H1 (cell line): ENCODE results near the gene CD4. TPM values are rescaled to one million over a fixed set of nuclear protein-coding genes. Genes with fewer than 3 reads are reported as not detected.

Source experiments
- CTCF ChIA-PET: fragments of 300-600 bp; sonication (Branson Sonifier 250); formaldehyde crosslinking; loops from one replicate; lab custom pipeline; 2021; ENCODE audit not compliant: partially characterized antibody; lab: Charles Lee
- POLR2A ChIA-PET: fragments of 300-600 bp; sonication (Branson Sonifier 250); formaldehyde crosslinking; loops from one replicate; lab custom pipeline; 2021; ENCODE audit warnings: inconsistent platforms; ENCODE audit not compliant: partially characterized antibody; lab: Charles Lee
- DNase-seq, 2 experiments: peaks; one replicate each; pipeline versions ENCODE4 v3.0.0 to v3.0.0-alpha.2; 2010 to 2022; ENCODE audit warnings: low spot score in 2 of 2, low read depth in 1 of 2, mixed read lengths in 1 of 2
- FAIRE-seq: peaks from 2 replicates; lab custom pipeline; 2011; peaks lifted over from hg19 to GRCh38; lab: Jason Lieb, UNC
- H2AFZ ChIP-seq: 2 replicates; pipeline ENCODE4 v1.8.1; 2012; ENCODE audit warnings: low read length, inconsistent platforms
- H2AK5ac ChIP-seq: 2 replicates; pipeline ENCODE4 v1.6.1; 2013; ENCODE audit warnings: low read depth, low read length
- H2BK120ac ChIP-seq: replicated peaks from 2 replicates; pipeline ENCODE3; 2013; ENCODE audit warnings: low read depth, low read length, inconsistent platforms
- H2BK12ac ChIP-seq: 2 replicates; pipeline ENCODE4 v1.6.1; 2013; ENCODE audit warnings: low read depth, low read length
- H2BK15ac ChIP-seq: 2 replicates; pipeline ENCODE4 v1.6.1; 2013; ENCODE audit warnings: low read length
- H2BK20ac ChIP-seq: 2 replicates; pipeline ENCODE4 v1.6.1; 2013; ENCODE audit warnings: low read length
- H2BK5ac ChIP-seq: 2 replicates; pipeline ENCODE4 v1.6.1; 2013; ENCODE audit warnings: low read depth, low read length
- H3K14ac ChIP-seq: 2 replicates; pipeline ENCODE4 v1.6.1; 2013; ENCODE audit warnings: inconsistent platforms; ENCODE audit not compliant: insufficient read length
- H3K18ac ChIP-seq: 2 replicates; pipeline ENCODE4 v1.6.1; 2013; ENCODE audit warnings: low read length; ENCODE audit errors: extremely low read depth
- H3K23ac ChIP-seq: 2 replicates; pipeline ENCODE4 v1.6.1; 2013; ENCODE audit warnings: inconsistent platforms; ENCODE audit not compliant: insufficient read length
- H3K23me2 ChIP-seq: 2 replicates; pipeline ENCODE4 v1.6.1; 2013; ENCODE audit warnings: low read depth, low read length
- H3K27ac ChIP-seq: 2 replicates; pipeline ENCODE4 v1.6.1; 2011; ENCODE audit warnings: low read depth, low read length, inconsistent platforms
- H3K27me3 ChIP-seq, 4 experiments: replicated peaks in 1 of 4; 1 replicate in 1 of 4; 2 replicates in 3 of 4; pipeline versions ENCODE4 v1.6.1 to v1.8.1; 2011 to 2013; ENCODE audit warnings: low read length in 3 of 4, mild to moderate bottlenecking in 3 of 4, inconsistent platforms in 2 of 4, mixed read lengths in 2 of 4, moderate library complexity in 1 of 4; ENCODE audit not compliant: control insufficient read depth in 3 of 4, insufficient read depth in 3 of 4; ENCODE audit errors: extremely low read depth in 1 of 4
- H3K36me3 ChIP-seq, 4 experiments: 2 replicates each; pipeline versions ENCODE4 v1.6.1 to v1.8.1; 2011 to 2013; ENCODE audit warnings: mild to moderate bottlenecking in 4 of 4, low read length in 3 of 4, moderate library complexity in 2 of 4, control low read depth in 1 of 4, inconsistent platforms in 1 of 4; ENCODE audit not compliant: insufficient read depth in 4 of 4, control insufficient read depth in 2 of 4
- H3K4ac ChIP-seq: replicated peaks from 2 replicates; pipeline ENCODE3; 2013; ENCODE audit warnings: low read length, low read depth, mixed read lengths, inconsistent platforms; ENCODE audit not compliant: insufficient read length
- H3K4me1 ChIP-seq, 4 experiments: replicated peaks in 1 of 4; 1 replicate in 1 of 4; 2 replicates in 3 of 4; pipeline versions ENCODE4 v1.6.1 to v1.8.1; 2011 to 2013; ENCODE audit warnings: low read length in 3 of 4, inconsistent platforms in 2 of 4, mixed read lengths in 1 of 4; ENCODE audit not compliant: insufficient read depth in 4 of 4, control insufficient read depth in 3 of 4
- H3K4me2 ChIP-seq, 2 experiments: 2 replicates each; pipeline versions ENCODE4 v1.6.1 to v1.8.1; 2011 to 2013; ENCODE audit warnings: low read depth in 2 of 2, low read length in 2 of 2, control low read depth in 1 of 2, inconsistent platforms in 1 of 2, mild to moderate bottlenecking in 1 of 2; ENCODE audit not compliant: insufficient read depth in 1 of 2
- H3K4me3 ChIP-seq, 4 experiments: fragments of 200-600, 300-600 bp in 1 of 4; sonication (generic), shearing (Covaris generic), sonication (Bioruptor Twin) in 1 of 4; 2 replicates each; pipeline versions ENCODE4 v1.5.1 to v1.8.1; 2011 to 2016; ENCODE audit warnings: low read length in 4 of 4, low read depth in 3 of 4, control low read depth in 2 of 4, inconsistent platforms in 2 of 4, mild to moderate bottlenecking in 2 of 4, mixed read lengths in 1 of 4, moderate library complexity in 1 of 4; ENCODE audit not compliant: insufficient read depth in 2 of 4; ENCODE audit errors: extremely low read depth in 1 of 4
- H3K56ac ChIP-seq: replicated peaks from 2 replicates; pipeline ENCODE3; 2013; ENCODE audit warnings: low read depth, mild to moderate bottlenecking, mixed read lengths, low read length, inconsistent platforms; ENCODE audit not compliant: insufficient read length
- H3K79me1 ChIP-seq: 2 replicates; pipeline ENCODE4 v1.6.1; 2013; ENCODE audit warnings: low read depth, low read length, control low read depth
- H3K79me2 ChIP-seq, 2 experiments: 2 replicates each; pipeline versions ENCODE4 v1.6.1 to v1.8.1; 2012 to 2013; ENCODE audit warnings: low read length in 2 of 2, mild to moderate bottlenecking in 2 of 2, inconsistent platforms in 1 of 2; ENCODE audit not compliant: insufficient read depth in 2 of 2, control insufficient read depth in 1 of 2
- H3K9ac ChIP-seq, 4 experiments: replicated peaks in 1 of 4; 1 replicate in 1 of 4; 2 replicates in 3 of 4; pipeline versions ENCODE4 v1.6.1 to v1.8.1; 2011 to 2013; ENCODE audit warnings: low read depth in 3 of 4, low read length in 3 of 4, control low read depth in 2 of 4, mild to moderate bottlenecking in 2 of 4, moderate library complexity in 2 of 4, inconsistent platforms in 1 of 4; ENCODE audit errors: extremely low read depth in 1 of 4
- H3K9me3 ChIP-seq, 2 experiments: 2 replicates each; pipeline versions ENCODE4 v1.6.1 to v1.8.1; 2012 to 2013; ENCODE audit warnings: mild to moderate bottlenecking in 2 of 2, moderate library complexity in 2 of 2, control low read depth in 1 of 2, inconsistent platforms in 1 of 2, low read depth in 1 of 2, low read length in 1 of 2, mixed read lengths in 1 of 2; ENCODE audit not compliant: insufficient read depth in 2 of 2
- H4K20me1 ChIP-seq, 2 experiments: replicated peaks in 1 of 2; 2 replicates each; pipeline versions ENCODE3 to v1.8.1; 2011 to 2013; ENCODE audit warnings: inconsistent platforms in 2 of 2, low read length in 2 of 2, mild to moderate bottlenecking in 1 of 2; ENCODE audit not compliant: insufficient read depth in 2 of 2, control insufficient read depth in 1 of 2
- H4K5ac ChIP-seq: 2 replicates; pipeline ENCODE4 v1.6.1; 2013; ENCODE audit warnings: low read length, low read depth, mixed read lengths, inconsistent platforms; ENCODE audit not compliant: insufficient read length
- H4K8ac ChIP-seq: 2 replicates; pipeline ENCODE4 v1.8.0; 2013; ENCODE audit warnings: mild to moderate bottlenecking, moderate library complexity, low read length, inconsistent platforms; ENCODE audit not compliant: insufficient read depth; ENCODE audit errors: extremely low read depth
- H4K91ac ChIP-seq: replicated peaks from 2 replicates; pipeline ENCODE3; 2013; ENCODE audit warnings: low read length, mixed read lengths, inconsistent platforms; ENCODE audit not compliant: insufficient read length
- BRCA1 ChIP-seq: IDR thresholded peaks from 2 replicates; pipeline ENCODE4 v1.6.1; 2012; ENCODE audit warnings: low read depth, low read length, improper control_type of control experiment
- KDM5A ChIP-seq: fragments of 200-600 bp; IDR thresholded peaks from 2 replicates; pipeline ENCODE4 v1.7.1; 2012; ENCODE audit warnings: mild to moderate bottlenecking, low read length, inconsistent platforms, mixed read lengths
- POU5F1 ChIP-seq: IDR thresholded peaks from 2 replicates; pipeline ENCODE4 v1.6.1; 2011; ENCODE audit warnings: low read depth, mild to moderate bottlenecking, low read length, moderate library complexity
- RFX5 ChIP-seq: IDR thresholded peaks from 2 replicates; pipeline ENCODE4 v1.6.1; 2011; ENCODE audit warnings: low read depth, low read length, improper control_type of control experiment, borderline replicate concordance
- SIX5 ChIP-seq: IDR thresholded peaks from 2 replicates; pipeline ENCODE4 v1.6.1; 2011; ENCODE audit warnings: mild to moderate bottlenecking, low read depth, low read length
- SRF ChIP-seq: IDR thresholded peaks from 2 replicates; pipeline ENCODE4 v1.6.1; 2011; ENCODE audit warnings: mild to moderate bottlenecking, low read depth, low read length, moderate library complexity
- TAF1 ChIP-seq: IDR thresholded peaks from 2 replicates; pipeline ENCODE4 v1.6.1; 2011; ENCODE audit warnings: mild to moderate bottlenecking, low read depth, low read length
- YY1 ChIP-seq: IDR thresholded peaks from 2 replicates; pipeline ENCODE4 v1.6.1; 2011; ENCODE audit warnings: low read depth, mild to moderate bottlenecking, low read length
- whole genome bisulfite sequencing, 2 experiments: shearing (Covaris generic) in 1 of 2; methylation state at CpG; one replicate each; pipeline versions ENCODE4 v1.1.6 to v1.1.7; 2013 to 2015; ENCODE audit warnings: low lambda C conversion rate in 2 of 2, mixed read lengths in 2 of 2, inconsistent platforms in 1 of 2, low coverage in 1 of 2, missing lambda C conversion rate in 1 of 2; ENCODE audit not compliant: insufficient replicate concordance in 2 of 2, insufficient coverage in 1 of 2, insufficient read length in 1 of 2; ENCODE audit errors: extremely low coverage in 1 of 2, missing lambda C conversion rate in 1 of 2; 5-methylcytosine and 5-hydroxymethylcytosine counted together
- polyA plus RNA-seq, 7 experiments: library from polyadenylated mRNA; depleted of rRNA in 3 of 7; stranded (reverse) in 5 of 7; unstranded in 2 of 7; fragments of >200 nt in 5 of 7; fragments of 200-250 nt in 2 of 7; gene quantifications; 1 replicate in 5 of 7; 2 replicates in 1 of 7; 4 replicates in 1 of 7; pipeline versions ENCODE4 v1.2.1 to v1.2.3, GENCODE V29; 2011 to 2013; ENCODE audit warnings: missing spikeins in 2 of 7, mixed read lengths in 2 of 7
- total RNA-seq: library from RNA; stranded (reverse); fragmentation: NEBNext Ultra II Directional; extraction: Animal tissue kit (Norgen Biotek cat#: 25700); gene quantifications from 2 replicates; pipeline ENCODE4 v1.2.1, GENCODE V29; 2021
- TF ChIP-seq, protein P1 (sequence below): IDR thresholded peaks from 2 replicates; pipeline ENCODE4 v1.6.1; 2012; ENCODE audit warnings: inconsistent platforms
- TF ChIP-seq, protein P2 (sequence below), 3 experiments: IDR thresholded peaks; 1 replicate in 2 of 3; 2 replicates in 1 of 3; pipeline versions ENCODE4 v1.5.1 to v1.6.1; 2011; ENCODE audit warnings: low read length in 3 of 3, mild to moderate bottlenecking in 3 of 3, inconsistent platforms in 2 of 3, low read depth in 1 of 3, moderate library complexity in 1 of 3; ENCODE audit not compliant: insufficient read depth in 1 of 3; ENCODE audit errors: control extremely low read depth in 1 of 3
- TF ChIP-seq, protein P3 (sequence below): IDR thresholded peaks from 2 replicates; pipeline ENCODE4 v1.6.1; 2011; ENCODE audit warnings: low read depth, mild to moderate bottlenecking, low read length; ENCODE audit not compliant: insufficient read depth

Gene CD4
- total and polyA plus RNA-seq, 2 of the 8 experiments (the other 6 are each of a cell fraction or from before 2014, with no cell fraction given): 3.4 to 5.1 TPM

DNA sequence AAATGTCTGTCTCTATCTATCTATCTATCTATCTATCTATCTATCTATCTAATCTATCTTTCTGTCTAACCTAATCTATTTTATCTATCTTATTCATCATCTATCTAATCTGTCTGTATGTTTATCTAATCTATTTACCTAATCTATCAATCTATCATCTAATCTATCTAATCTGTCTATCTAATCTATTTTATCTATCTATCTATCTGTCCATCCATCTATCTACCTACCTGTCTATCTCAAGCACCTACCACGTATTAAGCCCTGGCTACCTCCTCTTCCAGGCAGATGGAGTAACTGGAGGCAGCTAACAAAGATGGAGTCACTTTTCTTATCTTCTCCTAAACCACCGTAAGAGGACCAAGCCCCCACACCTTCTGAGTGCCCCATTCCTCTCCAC, 5.8 kb downstream of the CD4 start:
- Histone ChIP-seq H3K79me1 (no peaks in the 10 kb centered on the region), H3K18ac (no peak overlapping the region), H3K4me3 (no peak overlapping the region), H4K8ac (no peak overlapping the region), H3K56ac (no peak overlapping the region), H2BK12ac (no peak overlapping the region), H4K91ac (no peak overlapping the region), H3K23ac (no peak overlapping the region), H2AFZ (no peak overlapping the region), H3K4me1 (peaks cover 0 to 3% (median 0%) of the 10 kb centered on the region in 4 experiments; a peak in 3 of 7 replicates), H3K4me2 (no peak overlapping the region), H3K36me3 (no peaks in the 10 kb centered on the region), H2BK120ac (no peak overlapping the region), H3K4ac (no peak overlapping the region), H4K20me1 (no peaks in the 10 kb centered on the region), H4K5ac (no peak overlapping the region), H3K23me2 (no peaks in the 10 kb centered on the region), H3K79me2 (no peaks in the 10 kb centered on the region), H3K27me3 (0 out of 7 replicates have a peak, but pooled peaks cover 0 to 3% (median 0%) of the 10 kb centered on the region in 4 experiments), H3K9ac (no peak overlapping the region), H3K14ac (no peak overlapping the region), H2BK5ac (no peak overlapping the region), H2BK15ac (no peak overlapping the region), H2AK5ac (no peak overlapping the region), H2BK20ac (no peak overlapping the region), H3K27ac (no peak overlapping the region), H3K9me3 (no peaks in the 10 kb centered on the region)
- ChIA-PET POLR2A (interaction anchor here (1.4 kb wide), 1 partner anchor 26 kb away, joined by 5 read pairs; the partner anchor contains the start of gene GPR162), CTCF (interaction anchor here (1.1 to 5.5 kb wide), 5 partner anchors 13 to 41 kb away, joined by 4 to 32 read pairs (median 7); partner anchors contain the start of gene MLF2)
- DNase-seq (no peak), FAIRE-seq (no peak)
- WGBS, 2 experiments: 95% methylated on average over 2 of the region's 2 CpGs; no CpG with 5 or more reads in 1 of the 2 experiments
- TF ChIP-seq POU5F1: no peak
- no peak for TF ChIP-seq RFX5
- no peak for TF ChIP-seq TAF1
- TF ChIP-seq, protein P1, sequence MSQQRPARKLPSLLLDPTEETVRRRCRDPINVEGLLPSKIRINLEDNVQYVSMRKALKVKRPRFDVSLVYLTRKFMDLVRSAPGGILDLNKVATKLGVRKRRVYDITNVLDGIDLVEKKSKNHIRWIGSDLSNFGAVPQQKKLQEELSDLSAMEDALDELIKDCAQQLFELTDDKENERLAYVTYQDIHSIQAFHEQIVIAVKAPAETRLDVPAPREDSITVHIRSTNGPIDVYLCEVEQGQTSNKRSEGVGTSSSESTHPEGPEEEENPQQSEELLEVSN: no peak
- no peak for TF ChIP-seq BRCA1
- no peak for TF ChIP-seq SRF
- TF ChIP-seq, protein P2, sequence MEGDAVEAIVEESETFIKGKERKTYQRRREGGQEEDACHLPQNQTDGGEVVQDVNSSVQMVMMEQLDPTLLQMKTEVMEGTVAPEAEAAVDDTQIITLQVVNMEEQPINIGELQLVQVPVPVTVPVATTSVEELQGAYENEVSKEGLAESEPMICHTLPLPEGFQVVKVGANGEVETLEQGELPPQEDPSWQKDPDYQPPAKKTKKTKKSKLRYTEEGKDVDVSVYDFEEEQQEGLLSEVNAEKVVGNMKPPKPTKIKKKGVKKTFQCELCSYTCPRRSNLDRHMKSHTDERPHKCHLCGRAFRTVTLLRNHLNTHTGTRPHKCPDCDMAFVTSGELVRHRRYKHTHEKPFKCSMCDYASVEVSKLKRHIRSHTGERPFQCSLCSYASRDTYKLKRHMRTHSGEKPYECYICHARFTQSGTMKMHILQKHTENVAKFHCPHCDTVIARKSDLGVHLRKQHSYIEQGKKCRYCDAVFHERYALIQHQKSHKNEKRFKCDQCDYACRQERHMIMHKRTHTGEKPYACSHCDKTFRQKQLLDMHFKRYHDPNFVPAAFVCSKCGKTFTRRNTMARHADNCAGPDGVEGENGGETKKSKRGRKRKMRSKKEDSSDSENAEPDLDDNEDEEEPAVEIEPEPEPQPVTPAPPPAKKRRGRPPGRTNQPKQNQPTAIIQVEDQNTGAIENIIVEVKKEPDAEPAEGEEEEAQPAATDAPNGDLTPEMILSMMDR (IDR thresholded peaks at IDR 0.05; ENCODE audit: control extremely low read depth in 1 of 3, insufficient read depth in 1 of 3, low read depth in 1 of 3, low read length in 3 of 3): no peak
- TF ChIP-seq, protein P3, sequence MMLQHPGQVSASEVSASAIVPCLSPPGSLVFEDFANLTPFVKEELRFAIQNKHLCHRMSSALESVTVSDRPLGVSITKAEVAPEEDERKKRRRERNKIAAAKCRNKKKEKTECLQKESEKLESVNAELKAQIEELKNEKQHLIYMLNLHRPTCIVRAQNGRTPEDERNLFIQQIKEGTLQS: no peak
- no peak for TF ChIP-seq YY1
- TF ChIP-seq KDM5A: no peak
- TF ChIP-seq SIX5: no peak
